Measurements from ENCODE around the gene COQ9.
"Not testable (repeated sequence)": the region's sequence is repeated elsewhere in the genome, so short reads cannot be mapped to it uniquely, and the experiment has no call there.

DNA sequence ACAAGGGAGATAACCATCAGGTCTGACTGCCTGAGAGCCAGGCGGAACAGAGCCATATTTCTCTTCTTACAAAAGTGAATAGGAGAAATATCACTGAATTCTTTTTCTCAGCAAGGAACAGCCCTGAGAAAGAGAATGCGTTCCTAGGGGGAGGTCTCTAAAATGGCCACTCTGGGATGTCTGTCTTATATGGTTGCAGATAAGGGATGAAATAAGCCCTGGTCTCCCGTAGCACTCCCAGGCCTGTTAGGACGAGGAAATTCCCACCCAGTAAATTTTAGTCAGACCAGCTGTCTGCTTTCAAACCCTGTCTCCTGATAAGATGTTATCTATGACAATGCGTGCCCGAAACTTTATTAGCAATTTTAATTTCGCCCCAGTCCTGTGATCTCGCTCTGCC is 7.3 kb upstream of the COQ9 start:
- not testable (repeated sequence) for TF ChIP-seq TOX (CRISPR knock-in tag; IDR thresholded peaks at IDR 0.05; ENCODE audit: borderline replicate concordance); ARNTL (CRISPR knock-in tag; IDR thresholded peaks at IDR 0.05; ENCODE audit: borderline replicate concordance, low read depth); ZNF8 (CRISPR knock-in tag; IDR thresholded peaks at IDR 0.05); ZFP30 (CRISPR knock-in tag; IDR thresholded peaks at IDR 0.05); CSRNP3 (CRISPR knock-in tag; IDR thresholded peaks at IDR 0.05); ESRRG (CRISPR knock-in tag; IDR thresholded peaks at IDR 0.05); ZC3H10 (CRISPR knock-in tag; IDR thresholded peaks at IDR 0.05); GLIS3 (CRISPR knock-in tag; IDR thresholded peaks at IDR 0.05); RARB (CRISPR knock-in tag; IDR thresholded peaks at IDR 0.05); ISL1 (CRISPR knock-in tag; IDR thresholded peaks at IDR 0.05)
- TF ChIP-seq, protein P1, sequence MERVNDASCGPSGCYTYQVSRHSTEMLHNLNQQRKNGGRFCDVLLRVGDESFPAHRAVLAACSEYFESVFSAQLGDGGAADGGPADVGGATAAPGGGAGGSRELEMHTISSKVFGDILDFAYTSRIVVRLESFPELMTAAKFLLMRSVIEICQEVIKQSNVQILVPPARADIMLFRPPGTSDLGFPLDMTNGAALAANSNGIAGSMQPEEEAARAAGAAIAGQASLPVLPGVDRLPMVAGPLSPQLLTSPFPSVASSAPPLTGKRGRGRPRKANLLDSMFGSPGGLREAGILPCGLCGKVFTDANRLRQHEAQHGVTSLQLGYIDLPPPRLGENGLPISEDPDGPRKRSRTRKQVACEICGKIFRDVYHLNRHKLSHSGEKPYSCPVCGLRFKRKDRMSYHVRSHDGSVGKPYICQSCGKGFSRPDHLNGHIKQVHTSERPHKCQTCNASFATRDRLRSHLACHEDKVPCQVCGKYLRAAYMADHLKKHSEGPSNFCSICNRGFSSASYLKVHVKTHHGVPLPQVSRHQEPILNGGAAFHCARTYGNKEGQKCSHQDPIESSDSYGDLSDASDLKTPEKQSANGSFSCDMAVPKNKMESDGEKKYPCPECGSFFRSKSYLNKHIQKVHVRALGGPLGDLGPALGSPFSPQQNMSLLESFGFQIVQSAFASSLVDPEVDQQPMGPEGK (CRISPR knock-in tag; IDR thresholded peaks at IDR 0.05; ENCODE audit: borderline replicate concordance) = not testable (repeated sequence)
- TF ChIP-seq, protein P2, sequence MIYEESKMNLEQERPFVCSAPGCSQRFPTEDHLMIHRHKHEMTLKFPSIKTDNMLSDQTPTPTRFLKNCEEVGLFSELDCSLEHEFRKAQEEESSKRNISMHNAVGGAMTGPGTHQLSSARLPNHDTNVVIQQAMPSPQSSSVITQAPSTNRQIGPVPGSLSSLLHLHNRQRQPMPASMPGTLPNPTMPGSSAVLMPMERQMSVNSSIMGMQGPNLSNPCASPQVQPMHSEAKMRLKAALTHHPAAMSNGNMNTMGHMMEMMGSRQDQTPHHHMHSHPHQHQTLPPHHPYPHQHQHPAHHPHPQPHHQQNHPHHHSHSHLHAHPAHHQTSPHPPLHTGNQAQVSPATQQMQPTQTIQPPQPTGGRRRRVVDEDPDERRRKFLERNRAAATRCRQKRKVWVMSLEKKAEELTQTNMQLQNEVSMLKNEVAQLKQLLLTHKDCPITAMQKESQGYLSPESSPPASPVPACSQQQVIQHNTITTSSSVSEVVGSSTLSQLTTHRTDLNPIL (CRISPR knock-in tag; IDR thresholded peaks at IDR 0.05; ENCODE audit: low read depth) = not testable (repeated sequence)
- TF ChIP-seq, protein P3, sequence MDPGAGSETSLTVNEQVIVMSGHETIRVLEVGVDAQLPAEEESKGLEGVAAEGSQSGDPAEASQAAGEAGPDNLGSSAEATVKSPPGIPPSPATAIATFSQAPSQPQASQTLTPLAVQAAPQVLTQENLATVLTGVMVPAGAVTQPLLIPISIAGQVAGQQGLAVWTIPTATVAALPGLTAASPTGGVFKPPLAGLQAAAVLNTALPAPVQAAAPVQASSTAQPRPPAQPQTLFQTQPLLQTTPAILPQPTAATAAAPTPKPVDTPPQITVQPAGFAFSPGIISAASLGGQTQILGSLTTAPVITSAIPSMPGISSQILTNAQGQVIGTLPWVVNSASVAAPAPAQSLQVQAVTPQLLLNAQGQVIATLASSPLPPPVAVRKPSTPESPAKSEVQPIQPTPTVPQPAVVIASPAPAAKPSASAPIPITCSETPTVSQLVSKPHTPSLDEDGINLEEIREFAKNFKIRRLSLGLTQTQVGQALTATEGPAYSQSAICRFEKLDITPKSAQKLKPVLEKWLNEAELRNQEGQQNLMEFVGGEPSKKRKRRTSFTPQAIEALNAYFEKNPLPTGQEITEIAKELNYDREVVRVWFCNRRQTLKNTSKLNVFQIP (CRISPR knock-in tag; IDR thresholded peaks at IDR 0.05; ENCODE audit: borderline replicate concordance, low read depth) = not testable (repeated sequence)
- TF ChIP-seq, protein P4, sequence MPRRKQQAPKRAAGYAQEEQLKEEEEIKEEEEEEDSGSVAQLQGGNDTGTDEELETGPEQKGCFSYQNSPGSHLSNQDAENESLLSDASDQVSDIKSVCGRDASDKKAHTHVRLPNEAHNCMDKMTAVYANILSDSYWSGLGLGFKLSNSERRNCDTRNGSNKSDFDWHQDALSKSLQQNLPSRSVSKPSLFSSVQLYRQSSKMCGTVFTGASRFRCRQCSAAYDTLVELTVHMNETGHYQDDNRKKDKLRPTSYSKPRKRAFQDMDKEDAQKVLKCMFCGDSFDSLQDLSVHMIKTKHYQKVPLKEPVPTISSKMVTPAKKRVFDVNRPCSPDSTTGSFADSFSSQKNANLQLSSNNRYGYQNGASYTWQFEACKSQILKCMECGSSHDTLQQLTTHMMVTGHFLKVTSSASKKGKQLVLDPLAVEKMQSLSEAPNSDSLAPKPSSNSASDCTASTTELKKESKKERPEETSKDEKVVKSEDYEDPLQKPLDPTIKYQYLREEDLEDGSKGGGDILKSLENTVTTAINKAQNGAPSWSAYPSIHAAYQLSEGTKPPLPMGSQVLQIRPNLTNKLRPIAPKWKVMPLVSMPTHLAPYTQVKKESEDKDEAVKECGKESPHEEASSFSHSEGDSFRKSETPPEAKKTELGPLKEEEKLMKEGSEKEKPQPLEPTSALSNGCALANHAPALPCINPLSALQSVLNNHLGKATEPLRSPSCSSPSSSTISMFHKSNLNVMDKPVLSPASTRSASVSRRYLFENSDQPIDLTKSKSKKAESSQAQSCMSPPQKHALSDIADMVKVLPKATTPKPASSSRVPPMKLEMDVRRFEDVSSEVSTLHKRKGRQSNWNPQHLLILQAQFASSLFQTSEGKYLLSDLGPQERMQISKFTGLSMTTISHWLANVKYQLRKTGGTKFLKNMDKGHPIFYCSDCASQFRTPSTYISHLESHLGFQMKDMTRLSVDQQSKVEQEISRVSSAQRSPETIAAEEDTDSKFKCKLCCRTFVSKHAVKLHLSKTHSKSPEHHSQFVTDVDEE (CRISPR knock-in tag; IDR thresholded peaks at IDR 0.05) = not testable (repeated sequence)

Measured in SK-N-SH treated with all-trans-retinoic acid at 6 μM for 48 hours (cell line).